SKM-1 treated with dmso at 0.1 percent for 144 hours (cell line): Measurements from ENCODE around the gene KCNMB2.
"Not testable (repeated sequence)": the region's sequence is repeated elsewhere in the genome, so short reads cannot be mapped to it uniquely, and the experiment has no call there.

ENCODE experiments used
- DNase-seq: peaks from one replicate; lab custom pipeline; 2025; ENCODE audit not compliant: unreplicated experiment; lab: John Stamatoyannopoulos, UW

The KCNMB2 gene

GRCh38 chr3:178850450-178851190 is 314.4 kb downstream of the KCNMB2 start:
- no peak for DNase-seq

- DNase-seq: no peak
Measured at GRCh38 chr3:178851564-178851963, 315.3 kb downstream of the KCNMB2 start.

GRCh38 chr3:178856804-178857203 is 320.6 kb downstream of the KCNMB2 start:
- no peak for DNase-seq

- no peak for DNase-seq
Measured at GRCh38 chr3:178859386-178859785, 323.1 kb downstream of the KCNMB2 start.

- not testable (repeated sequence) for DNase-seq
Measured at GRCh38 chr3:178859900-178860436, 323.7 kb downstream of the KCNMB2 start.

- DNase-seq: no peak
Measured at GRCh38 chr3:178868681-178869080, 332.4 kb downstream of the KCNMB2 start.

- no peak for DNase-seq
Measured at GRCh38 chr3:178870085-178870484, 333.8 kb downstream of the KCNMB2 start.

- no peak for DNase-seq
Measured at GRCh38 chr3:178875157-178875556, 338.9 kb downstream of the KCNMB2 start.

GRCh38 chr3:178875836-178876235 is 339.6 kb downstream of the KCNMB2 start:
- DNase-seq: no peak

- DNase-seq: no peak
Measured at GRCh38 chr3:178880274-178880673, 344.0 kb downstream of the KCNMB2 start.
